HEK293 (cell line): ENCODE data around the gene MPG.

Experiments used
- ATF2 ChIP-seq: fragments of 450-650 bp; formaldehyde crosslinking; IDR thresholded peaks from 2 replicates; pipeline ENCODE4 v1.5.1; 2016; ENCODE audit warnings: missing biosample characterization, missing genetic modification characterization, low read depth
- BCL11A ChIP-seq: fragments of 450-650 bp; formaldehyde crosslinking; IDR thresholded peaks from 2 replicates; pipeline ENCODE4 v1.5.1; 2016; ENCODE audit warnings: low read depth, missing biosample characterization, missing genetic modification characterization
- EGR2 ChIP-seq: fragments of 450-650 bp; formaldehyde crosslinking; IDR thresholded peaks from 2 replicates; pipeline ENCODE4 v1.5.1; 2016; ENCODE audit warnings: low read depth, missing biosample characterization, missing genetic modification characterization
- GLI4 ChIP-seq: fragments of 450-650 bp; formaldehyde crosslinking; IDR thresholded peaks from 2 replicates; pipeline ENCODE4 v1.5.1; 2016; ENCODE audit warnings: missing biosample characterization, missing genetic modification characterization
- GLIS2 ChIP-seq: fragments of 450-650 bp; formaldehyde crosslinking; IDR thresholded peaks from 2 replicates; pipeline ENCODE4 v1.5.1; 2016; ENCODE audit warnings: missing biosample characterization, missing genetic modification characterization
- SCRT1 ChIP-seq: fragments of 450-650 bp; formaldehyde crosslinking; IDR thresholded peaks from 2 replicates; pipeline ENCODE4 v1.5.1; 2016; ENCODE audit warnings: missing biosample characterization, missing genetic modification characterization, borderline replicate concordance
- ZBTB20 ChIP-seq: fragments of 450-650 bp; formaldehyde crosslinking; IDR thresholded peaks from 2 replicates; pipeline ENCODE4 v1.5.1; 2016; ENCODE audit warnings: missing biosample characterization, missing genetic modification characterization
- ZBTB49 ChIP-seq: fragments of 450-650 bp; formaldehyde crosslinking; IDR thresholded peaks from 2 replicates; pipeline ENCODE4 v1.5.1; 2016; ENCODE audit warnings: missing biosample characterization, missing genetic modification characterization, low read depth
- ZBTB6 ChIP-seq: fragments of 450-650 bp; formaldehyde crosslinking; IDR thresholded peaks from 2 replicates; pipeline ENCODE4 v1.5.1; 2017; ENCODE audit warnings: missing biosample characterization, missing genetic modification characterization
- ZNF18 ChIP-seq: fragments of 450-650 bp; formaldehyde crosslinking; IDR thresholded peaks from 2 replicates; pipeline ENCODE4 v1.5.1; 2016; ENCODE audit warnings: missing biosample characterization, missing genetic modification characterization
- ZNF2 ChIP-seq: fragments of 450-650 bp; formaldehyde crosslinking; IDR thresholded peaks from 2 replicates; pipeline ENCODE4 v1.5.1; 2016; ENCODE audit warnings: missing biosample characterization, missing genetic modification characterization
- ZNF23 ChIP-seq: fragments of 450-650 bp; formaldehyde crosslinking; IDR thresholded peaks from 2 replicates; pipeline ENCODE4 v1.5.1; 2016; ENCODE audit warnings: missing biosample characterization, missing genetic modification characterization, borderline replicate concordance
- ZNF266 ChIP-seq: fragments of 450-650 bp; formaldehyde crosslinking; IDR thresholded peaks from 2 replicates; pipeline ENCODE4 v1.5.1; 2016; ENCODE audit warnings: missing biosample characterization, missing genetic modification characterization, low read depth
- ZNF280C ChIP-seq: fragments of 450-650 bp; formaldehyde crosslinking; IDR thresholded peaks from 2 replicates; pipeline ENCODE4 v1.5.1; 2016; ENCODE audit warnings: missing biosample characterization, missing genetic modification characterization
- ZNF302 ChIP-seq: fragments of 450-650 bp; formaldehyde crosslinking; IDR thresholded peaks from 2 replicates; pipeline ENCODE4 v1.5.1; 2016; ENCODE audit warnings: missing biosample characterization, missing genetic modification characterization, low read depth
- ZNF398 ChIP-seq: fragments of 450-650 bp; formaldehyde crosslinking; IDR thresholded peaks from 2 replicates; pipeline ENCODE4 v1.5.1; 2017; ENCODE audit warnings: missing biosample characterization, missing genetic modification characterization
- ZNF426 ChIP-seq: fragments of 450-650 bp; formaldehyde crosslinking; IDR thresholded peaks from 2 replicates; pipeline ENCODE4 v1.5.1; 2017; ENCODE audit warnings: missing biosample characterization, missing genetic modification characterization, mild to moderate bottlenecking, inconsistent platforms, moderate library complexity
- ZNF449 ChIP-seq: fragments of 450-650 bp; formaldehyde crosslinking; IDR thresholded peaks from 2 replicates; pipeline ENCODE4 v1.5.1; 2017; ENCODE audit warnings: missing biosample characterization, mild to moderate bottlenecking, missing genetic modification characterization, moderate library complexity
- ZNF514 ChIP-seq: fragments of 450-650 bp; formaldehyde crosslinking; IDR thresholded peaks from 2 replicates; pipeline ENCODE4 v1.5.1; 2016; ENCODE audit warnings: missing biosample characterization, missing genetic modification characterization
- ZNF571 ChIP-seq: fragments of 450-650 bp; formaldehyde crosslinking; IDR thresholded peaks from 2 replicates; pipeline ENCODE4 v1.5.0; 2017; ENCODE audit warnings: missing biosample characterization, missing genetic modification characterization
- ZNF580 ChIP-seq: fragments of 450-650 bp; formaldehyde crosslinking; IDR thresholded peaks from 2 replicates; pipeline ENCODE4 v1.5.1; 2016; ENCODE audit warnings: missing biosample characterization, missing genetic modification characterization
- ZNF621 ChIP-seq: fragments of 450-650 bp; formaldehyde crosslinking; IDR thresholded peaks from 2 replicates; pipeline ENCODE4 v1.5.1; 2017; ENCODE audit warnings: missing biosample characterization, missing genetic modification characterization
- ZNF670 ChIP-seq: fragments of 450-650 bp; formaldehyde crosslinking; IDR thresholded peaks from 2 replicates; pipeline ENCODE4 v1.5.1; 2016; ENCODE audit warnings: missing biosample characterization, missing genetic modification characterization, low read depth
- ZNF768 ChIP-seq: fragments of 450-650 bp; formaldehyde crosslinking; IDR thresholded peaks from 2 replicates; pipeline ENCODE4 v1.5.1; 2018; ENCODE audit warnings: missing biosample characterization, mild to moderate bottlenecking, missing genetic modification characterization
- ZNF837 ChIP-seq: fragments of 450-650 bp; formaldehyde crosslinking; IDR thresholded peaks from 2 replicates; pipeline ENCODE4 v1.5.1; 2016; ENCODE audit warnings: missing biosample characterization, missing genetic modification characterization

The MPG gene

GRCh38 chr16:72561-73548 is 5.2 kb upstream of the MPG start, which contains the start of gene RHBDF1 (continued):
- TF ChIP-seq ZNF621 (no peak), ZNF2 (tag by site-specific recombination) (0 out of 2 replicates have a peak, but pooled peaks have one; percentile 39), BCL11A (tag by site-specific recombination) (no peak), GLI4 (tag by site-specific recombination) (0 out of 2 replicates have a peak, but pooled peaks have one; percentile 44), ZNF18 (tag by site-specific recombination) (no peak), ZNF449 (tag by site-specific recombination) (no peak), ZNF266 (tag by site-specific recombination) (no peak), ZNF768 (tag by site-specific recombination) (no peak), ZNF23 (tag by site-specific recombination) (no peak), GLIS2 (0 out of 2 replicates have a peak, but pooled peaks have one; percentile 10), ZNF302 (tag by site-specific recombination) (no peak), ZNF426 (tag by site-specific recombination) (no peak), ZNF580 (no peak; the same call in 1 of the 2 replicates), ZBTB49 (tag by site-specific recombination) (no peak), ZBTB20 (peak; percentile 49; the same call in 1 of the 2 replicates), ZNF670 (tag by site-specific recombination) (no peak), ZBTB6 (tag by site-specific recombination) (peak; percentile 74; the same call in 1 of the 2 replicates), EGR2 (tag by site-specific recombination) (peak; percentile 44; the same call in 1 of the 2 replicates), SCRT1 (tag by site-specific recombination) (no peak), ZNF514 (no peak), ZNF398 (tag by site-specific recombination) (no peak), ZNF280C (tag by site-specific recombination) (no peak), ATF2 (no peak), ZNF837 (tag by site-specific recombination) (no peak), ZNF571 (tag by site-specific recombination) (no peak)
